Common myeloid progenitor, CD34-positive (primary cell): ENCODE results near the gene USP36.

ENCODE experiments used
- CTCF ChIA-PET: fragments of 350-600 bp; sonication (Branson Sonifier 250); formaldehyde crosslinking; loops from one replicate; lab custom pipeline; 2021; ENCODE audit warnings: antibody characterized with exemption; lab: Charles Lee
- POLR2A ChIA-PET: fragments of 350-600 bp; sonication (Branson Sonifier 250); formaldehyde crosslinking; loops from one replicate; lab custom pipeline; 2021; ENCODE audit warnings: antibody characterized with exemption; lab: Charles Lee
- DNase-seq, 3 donors: peaks; one replicate each; pipeline versions ENCODE4 v3.0.0 to v3.0.0-alpha.2; 2013
- H3K27ac ChIP-seq, 2 experiments: 1 replicate in 1 of 2; 2 replicates in 1 of 2; pipeline ENCODE4 v1.7.0; 2013; ENCODE audit warnings: inconsistent platforms in 2 of 2, low read length in 2 of 2, mild to moderate bottlenecking in 2 of 2, low read depth in 1 of 2, moderate library complexity in 1 of 2; ENCODE audit not compliant: severe bottlenecking in 2 of 2, insufficient read depth in 1 of 2, poor library complexity in 1 of 2
- H3K27me3 ChIP-seq, 5 experiments: replicated peaks in 2 of 5; 1 replicate in 3 of 5; 2 replicates in 2 of 5; pipeline versions ENCODE4 v1.6.1 to v1.7.0; 2013; ENCODE audit warnings: low read length in 4 of 5, mild to moderate bottlenecking in 2 of 5, moderate library complexity in 2 of 5, inconsistent platforms in 1 of 5; ENCODE audit not compliant: insufficient read depth in 5 of 5, control insufficient read depth in 4 of 5
- H3K36me3 ChIP-seq, 4 experiments: 1 replicate in 2 of 4; 2 replicates in 2 of 4; pipeline versions ENCODE4 v1.6.1 to v1.7.0; 2013; ENCODE audit warnings: low read length in 3 of 4, control low read depth in 1 of 4, mild to moderate bottlenecking in 1 of 4; ENCODE audit not compliant: control insufficient read depth in 4 of 4, insufficient read depth in 4 of 4
- H3K4me1 ChIP-seq, 4 experiments: 1 replicate in 3 of 4; 2 replicates in 1 of 4; pipeline versions ENCODE4 v1.6.1 to v1.7.1; 2013; ENCODE audit warnings: low read length in 3 of 4, mild to moderate bottlenecking in 3 of 4, control low read depth in 1 of 4, inconsistent platforms in 1 of 4, moderate library complexity in 1 of 4; ENCODE audit not compliant: control insufficient read depth in 4 of 4, insufficient read depth in 4 of 4; ENCODE audit errors: control extremely low read depth in 1 of 4
- H3K4me3 ChIP-seq, 7 experiments: 1 replicate in 4 of 7; 2 replicates in 3 of 7; pipeline versions ENCODE4 v1.5.1 to v1.7.0; 2013; ENCODE audit warnings: mild to moderate bottlenecking in 7 of 7, low read length in 6 of 7, moderate library complexity in 6 of 7, inconsistent platforms in 2 of 7, low read depth in 2 of 7, control low read depth in 1 of 7; ENCODE audit not compliant: insufficient read depth in 4 of 7, control insufficient read depth in 1 of 7; ENCODE audit errors: extremely low read depth in 1 of 7
- H3K9me3 ChIP-seq, 5 experiments: 1 replicate in 4 of 5; 2 replicates in 1 of 5; pipeline versions ENCODE4 v1.6.1 to v1.7.1; 2013; ENCODE audit warnings: low read length in 4 of 5, mild to moderate bottlenecking in 2 of 5, inconsistent platforms in 1 of 5, low read depth in 1 of 5, moderate library complexity in 1 of 5; ENCODE audit not compliant: control insufficient read depth in 4 of 5, insufficient read depth in 2 of 5; ENCODE audit errors: control extremely low read depth in 1 of 5
- WGBS: methylation state at CpG from one replicate; pipeline ENCODE4 v1.1.5; 2013; ENCODE audit not compliant: insufficient coverage; 5-methylcytosine and 5-hydroxymethylcytosine counted together

Gene USP36

DNA sequence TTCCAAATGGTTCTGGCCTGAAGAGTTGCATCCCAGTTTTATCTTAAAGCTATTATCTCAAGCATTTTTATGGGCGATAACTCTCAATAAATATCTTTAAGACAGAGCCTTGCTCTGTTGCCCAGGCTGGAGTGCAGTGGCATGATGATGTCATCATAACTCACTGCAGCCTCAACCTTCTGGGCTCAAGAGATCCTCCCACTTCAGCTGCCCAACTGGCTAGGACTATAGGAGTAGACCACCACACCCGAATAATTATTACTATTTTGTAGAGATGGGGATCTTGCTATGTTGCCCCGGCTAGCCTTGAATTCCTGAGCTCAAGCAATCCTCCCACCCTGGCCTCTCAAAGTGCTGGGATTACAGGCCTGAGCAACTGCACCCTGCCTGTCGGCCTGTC is 32.5 kb downstream of the USP36 start:
- POLR2A ChIA-PET = interaction anchor here (0.9 kb wide), 1 partner anchor 11 kb away, joined by 6 read pairs; no protein-coding TSS in a partner anchor
- peaks cover 0 to 14% (median 5%) of the 10 kb centered on the region in 4 experiments for H3K4me1 ChIP-seq
- WGBS = 80% methylated on average over 1 of the region's 4 CpGs
- no peak overlapping the region for H3K4me3 ChIP-seq
- no peak for DNase-seq
- H3K9me3 ChIP-seq = no peaks in the 10 kb centered on the region
- no peaks in the 10 kb centered on the region for H3K27me3 ChIP-seq
- CTCF ChIA-PET = interaction anchor here (1.0 to 2.3 kb wide), 6 partner anchors 9 to 364 kb away, joined by 3 to 8 read pairs (median 4); no protein-coding TSS in a partner anchor
- H3K36me3 ChIP-seq = peaks cover 20 to 88% (median 67%) of the 10 kb centered on the region in 4 experiments
- H3K27ac ChIP-seq = no peak overlapping the region

GRCh38 chr17:78806451-78806850 is 34.2 kb downstream of the USP36 start:
- POLR2A ChIA-PET = interaction anchor here (0.6 kb wide), 1 partner anchor 110 kb away, joined by 4 read pairs; no protein-coding TSS in a partner anchor
- Histone ChIP-seq H3K4me3 (no peak overlapping the region), H3K36me3 (peaks cover 16 to 88% (median 65%) of the 10 kb centered on the region in 4 experiments), H3K27ac (no peak overlapping the region), H3K9me3 (no peaks in the 10 kb centered on the region), H3K4me1 (peaks cover 0 to 14% (median 5%) of the 10 kb centered on the region in 4 experiments), H3K27me3 (no peaks in the 10 kb centered on the region)
- CTCF ChIA-PET = interaction anchor here (1.1 to 2.3 kb wide), 3 partner anchors 8 to 22 kb away, joined by 5 to 8 read pairs (median 5); no protein-coding TSS in a partner anchor
- DNase-seq = peak; percentile 61 to 82 (median 73)
- WGBS = 18% methylated on average over 6 of the region's 9 CpGs

DNA sequence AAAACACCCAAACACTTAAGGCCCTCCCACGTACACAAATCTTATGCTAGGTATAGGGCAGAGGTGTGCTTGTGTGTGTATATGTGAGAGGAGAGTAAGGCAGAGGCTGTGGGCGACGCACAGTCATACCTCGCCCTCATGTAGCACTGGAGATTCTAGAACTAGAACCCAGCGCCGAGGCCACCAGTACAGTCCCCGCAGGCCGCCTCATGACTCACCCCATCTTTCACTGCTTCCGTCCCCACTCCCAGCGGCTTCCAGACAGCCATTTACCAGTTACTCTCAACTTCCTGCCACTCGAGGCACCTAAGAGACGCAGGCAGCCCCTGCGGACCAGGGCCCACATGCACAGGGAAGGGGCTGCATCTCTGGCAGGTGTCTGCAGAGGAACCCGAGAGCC is 35.3 kb downstream of the USP36 start:
- H3K9me3 ChIP-seq = no peaks in the 10 kb centered on the region
- POLR2A ChIA-PET = no interaction called here
- no peak for DNase-seq
- no peak overlapping the region for H3K4me3 ChIP-seq
- WGBS = 96% methylated on average over 12 of the region's 14 CpGs
- H3K4me1 ChIP-seq = peaks cover 0 to 14% (median 5%) of the 10 kb centered on the region in 4 experiments
- no peaks in the 10 kb centered on the region for H3K27me3 ChIP-seq
- peaks cover 16 to 86% (median 65%) of the 10 kb centered on the region in 4 experiments for H3K36me3 ChIP-seq
- CTCF ChIA-PET = interaction anchor here (0.9 to 1.3 kb wide), 4 partner anchors 14 to 22 kb away, joined by 3 to 5 read pairs (median 4); no protein-coding TSS in a partner anchor
- H3K27ac ChIP-seq = no peak overlapping the region

- CTCF ChIA-PET = interaction anchor here (0.9 to 1.3 kb wide), 4 partner anchors 15 to 39 kb away, joined by 3 to 4 read pairs (median 4); no protein-coding TSS in a partner anchor
- peaks cover 0 to 14% (median 5%) of the 10 kb centered on the region in 4 experiments for H3K4me1 ChIP-seq
These were observed 35.8 kb downstream of the USP36 start for GRCh38 chr17:78804777-78805176.

GRCh38 chr17:78803186-78803845 is 37.3 kb downstream of the USP36 start:
- H3K4me1 ChIP-seq = peaks cover 0 to 14% (median 5%) of the 10 kb centered on the region in 4 experiments
- no peak overlapping the region for H3K4me3 ChIP-seq
- no peak overlapping the region for H3K27ac ChIP-seq
- POLR2A ChIA-PET = interaction anchor here (0.8 kb wide), 1 partner anchor 81 kb away, joined by 3 read pairs; no protein-coding TSS in a partner anchor
- H3K27me3 ChIP-seq = no peaks in the 10 kb centered on the region
- 77% methylated on average over 20 of the region's 21 CpGs for WGBS
- H3K9me3 ChIP-seq = no peaks in the 10 kb centered on the region
- DNase-seq = no peak
- peaks cover 13 to 87% (median 66%) of the 10 kb centered on the region in 4 experiments for H3K36me3 ChIP-seq
- CTCF ChIA-PET = interaction anchor here (1.3 to 4.4 kb wide), 3 partner anchors 15 to 38 kb away, joined by 3 to 14 read pairs (median 3); no protein-coding TSS in a partner anchor

More at GRCh38 chr17:78804777-78805176, 35.8 kb downstream of the USP36 start:
- H3K36me3 ChIP-seq = peaks cover 13 to 85% (median 64%) of the 10 kb centered on the region in 4 experiments
- H3K27me3 ChIP-seq = no peaks in the 10 kb centered on the region
- DNase-seq = no peak
- POLR2A ChIA-PET = interaction anchor here (0.5 to 0.7 kb wide), 2 partner anchors 90 to 289 kb away, joined by 3 to 4 read pairs; no protein-coding TSS in a partner anchor
- no peak overlapping the region for H3K4me3 ChIP-seq
- no peak overlapping the region for H3K27ac ChIP-seq
- no peaks in the 10 kb centered on the region for H3K9me3 ChIP-seq
- 92% methylated on average over 10 of the region's 11 CpGs for WGBS

DNA sequence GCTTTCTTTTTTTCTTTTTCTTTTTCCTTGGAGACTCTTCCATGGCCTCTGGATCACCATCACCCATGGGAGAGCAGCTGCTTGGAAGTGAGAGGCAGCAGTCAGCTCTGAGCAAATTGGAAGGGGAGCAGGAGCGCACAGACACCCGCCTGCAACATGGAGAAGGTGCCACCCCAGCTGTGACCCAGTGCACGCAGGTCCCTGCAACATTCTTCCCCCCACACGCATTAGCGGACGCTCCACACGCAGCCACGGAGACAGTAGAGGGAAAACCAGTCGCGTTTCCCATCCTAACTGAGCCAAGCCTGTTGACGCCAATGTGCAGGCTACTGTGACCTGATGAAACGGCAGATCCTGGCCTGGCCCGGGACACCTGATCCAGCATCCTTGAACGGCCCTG is 38.2 kb downstream of the USP36 start:
- DNase-seq = no peak
- Histone ChIP-seq H3K27ac (no peak overlapping the region), H3K4me3 (no peak overlapping the region), H3K36me3 (peaks cover 16 to 88% (median 67%) of the 10 kb centered on the region in 4 experiments), H3K4me1 (peaks cover 0 to 14% (median 5%) of the 10 kb centered on the region in 4 experiments), H3K27me3 (no peaks in the 10 kb centered on the region), H3K9me3 (no peaks in the 10 kb centered on the region)
- POLR2A ChIA-PET = no interaction called here
- 95% methylated on average over 13 of the region's 14 CpGs for WGBS
- CTCF ChIA-PET = interaction anchor here (4.4 kb wide), 1 partner anchor 16 kb away, joined by 14 read pairs; no protein-coding TSS in a partner anchor
